ENCODE results near the gene CCNG2.

Gene CCNG2

DNA sequence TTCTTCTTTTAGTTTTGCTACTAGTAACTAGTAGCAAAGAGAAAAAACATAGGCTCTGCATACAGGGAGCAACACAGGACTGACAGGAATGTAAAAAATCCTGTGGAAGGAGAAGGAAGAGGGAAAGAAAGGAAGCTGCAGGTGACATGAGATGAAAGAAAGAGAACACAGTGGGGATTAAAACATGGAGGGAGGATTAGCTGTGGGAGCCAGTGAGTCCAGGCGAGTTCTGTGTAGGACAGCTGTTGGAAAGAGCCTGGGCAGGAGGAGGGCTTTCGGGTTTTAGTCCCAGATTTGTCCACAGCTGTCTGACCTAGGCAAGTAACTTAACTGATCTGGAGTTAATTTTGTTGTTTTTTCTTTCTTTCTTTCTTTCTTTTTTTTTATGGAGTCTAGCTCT lies 21.6 kb downstream of the CCNG2 start:
- no peak for DNase-seq

DNA sequence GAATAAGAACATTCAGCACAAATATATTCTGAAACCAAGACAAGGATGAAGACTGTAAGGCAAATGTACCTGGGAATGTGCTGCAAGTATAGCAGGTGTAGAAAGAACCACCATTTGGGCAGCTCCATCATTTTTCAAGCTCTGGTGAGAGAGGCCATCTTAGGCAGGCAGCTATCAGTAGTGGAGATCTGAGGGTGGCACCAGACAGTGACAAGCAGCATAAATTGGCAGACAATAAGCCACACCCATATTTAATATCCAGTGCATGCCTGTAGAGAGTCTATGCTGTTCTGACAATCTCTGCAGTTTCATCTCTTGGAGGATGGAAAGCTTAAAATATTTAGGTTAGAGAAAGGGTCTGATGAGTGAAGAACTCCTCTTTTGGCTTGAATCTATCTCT lies 22.5 kb downstream of the CCNG2 start:
- DNase-seq, result no peak

DNA sequence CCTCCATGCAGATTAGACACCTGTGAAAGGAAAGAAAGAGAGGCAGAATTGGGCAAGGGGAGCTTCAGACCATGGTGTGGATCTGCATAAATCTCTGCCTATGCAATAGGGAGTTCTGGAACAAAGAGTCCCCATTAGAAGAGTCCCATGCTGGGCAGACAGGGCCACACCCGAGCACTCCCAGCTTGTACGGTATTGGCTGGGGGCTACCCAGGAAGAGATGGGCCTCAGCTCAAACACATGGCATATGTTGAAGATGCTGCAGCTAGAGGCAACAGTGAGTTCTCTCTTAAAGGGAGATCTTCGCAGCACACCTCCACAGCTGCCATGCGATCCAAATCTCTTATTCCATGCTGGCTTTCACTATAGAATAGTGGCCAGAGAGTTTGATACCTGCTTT lies 24.7 kb downstream of the CCNG2 start:
- DNase-seq, result no peak

DNA sequence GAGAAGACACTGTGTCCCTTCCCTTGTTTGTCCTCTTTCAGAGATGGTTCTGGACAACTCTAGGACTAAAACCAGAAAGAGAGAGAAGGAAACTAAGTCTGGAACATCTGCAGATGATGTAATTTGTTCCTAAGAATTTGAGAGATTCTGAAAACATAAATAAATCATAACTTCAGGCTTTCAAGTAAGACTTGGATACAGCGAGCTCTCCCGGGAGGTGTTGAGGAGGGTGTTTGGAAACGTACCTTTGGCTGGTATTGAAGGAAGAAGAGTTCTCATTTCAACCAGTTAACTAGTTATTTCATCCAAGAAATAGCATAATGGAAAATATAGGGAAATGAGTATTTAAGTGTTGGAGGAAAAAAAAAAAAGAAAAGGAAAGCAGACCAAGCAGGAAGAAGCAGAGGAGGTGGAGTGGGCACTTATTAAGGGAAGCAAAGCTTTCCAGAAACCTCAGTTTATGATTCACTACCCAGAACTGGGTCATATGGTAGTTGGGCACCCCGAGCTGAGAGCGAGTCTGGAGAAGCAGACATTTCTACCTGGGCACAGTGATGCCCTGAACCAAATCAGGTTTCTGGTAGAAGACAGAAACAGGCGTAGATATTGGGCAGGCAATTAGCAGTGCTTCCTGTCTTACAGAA lies 26.9 kb downstream of the CCNG2 start:
- DNase-seq, result no peak

DNA sequence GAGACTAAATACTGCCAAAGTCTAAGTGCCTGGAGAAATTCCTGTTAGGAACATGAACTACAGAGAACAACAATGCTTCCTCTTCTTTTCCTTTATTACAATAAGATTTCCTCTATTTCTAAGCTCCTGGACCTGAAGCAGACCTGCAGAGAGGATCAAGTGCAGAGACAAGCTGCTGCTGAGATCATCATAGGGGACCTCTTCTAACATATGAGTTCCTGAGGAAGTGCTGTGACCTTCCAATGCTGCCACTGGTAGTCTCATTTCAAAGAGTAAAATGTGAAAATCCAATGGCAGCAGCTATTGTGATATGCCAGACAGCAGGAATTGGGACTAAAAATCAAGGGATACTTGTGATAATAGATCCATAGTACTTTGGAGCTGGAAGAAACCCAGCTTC lies 28.0 kb downstream of the CCNG2 start:
- no peak for DNase-seq

DNA sequence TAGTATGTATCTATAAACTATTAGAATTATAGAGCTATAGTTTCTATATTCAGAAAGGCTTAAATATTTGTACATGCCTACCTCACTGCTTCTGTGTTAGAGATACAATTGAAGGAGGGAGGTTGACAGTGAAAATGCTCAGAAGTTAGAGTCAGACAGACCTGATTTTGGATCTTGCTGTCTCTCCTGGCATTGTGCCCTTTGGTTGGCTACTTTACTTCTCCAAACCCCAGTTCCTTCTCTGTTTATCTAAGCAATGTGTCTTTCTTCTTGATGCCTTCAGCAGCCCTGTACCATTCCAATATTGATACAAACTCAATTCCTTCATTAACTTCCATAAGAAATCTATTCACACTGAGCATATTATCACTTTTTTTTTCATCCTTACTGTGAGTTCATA lies 28.7 kb downstream of the CCNG2 start:
- DNase-seq, result no peak

DNA sequence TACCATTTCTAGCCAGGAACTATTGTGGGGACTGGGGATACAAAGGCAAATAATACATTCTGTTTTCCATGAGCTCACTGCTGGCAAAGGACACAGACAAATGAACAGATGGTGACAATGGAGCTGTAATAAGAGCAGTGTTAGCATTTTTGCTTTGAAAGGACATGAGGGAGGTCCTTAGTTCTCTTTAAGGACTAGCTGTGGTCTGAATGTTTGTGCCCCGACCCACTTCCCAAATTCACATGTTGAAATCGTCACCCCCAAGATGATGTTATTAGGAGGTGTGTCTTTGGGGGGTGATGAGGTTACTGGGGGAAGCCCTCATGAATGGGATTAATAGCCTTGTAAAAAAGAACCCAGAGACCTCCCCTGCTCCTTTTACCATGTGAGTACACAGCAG lies 30.3 kb downstream of the CCNG2 start:
- no peak for DNase-seq

DNA sequence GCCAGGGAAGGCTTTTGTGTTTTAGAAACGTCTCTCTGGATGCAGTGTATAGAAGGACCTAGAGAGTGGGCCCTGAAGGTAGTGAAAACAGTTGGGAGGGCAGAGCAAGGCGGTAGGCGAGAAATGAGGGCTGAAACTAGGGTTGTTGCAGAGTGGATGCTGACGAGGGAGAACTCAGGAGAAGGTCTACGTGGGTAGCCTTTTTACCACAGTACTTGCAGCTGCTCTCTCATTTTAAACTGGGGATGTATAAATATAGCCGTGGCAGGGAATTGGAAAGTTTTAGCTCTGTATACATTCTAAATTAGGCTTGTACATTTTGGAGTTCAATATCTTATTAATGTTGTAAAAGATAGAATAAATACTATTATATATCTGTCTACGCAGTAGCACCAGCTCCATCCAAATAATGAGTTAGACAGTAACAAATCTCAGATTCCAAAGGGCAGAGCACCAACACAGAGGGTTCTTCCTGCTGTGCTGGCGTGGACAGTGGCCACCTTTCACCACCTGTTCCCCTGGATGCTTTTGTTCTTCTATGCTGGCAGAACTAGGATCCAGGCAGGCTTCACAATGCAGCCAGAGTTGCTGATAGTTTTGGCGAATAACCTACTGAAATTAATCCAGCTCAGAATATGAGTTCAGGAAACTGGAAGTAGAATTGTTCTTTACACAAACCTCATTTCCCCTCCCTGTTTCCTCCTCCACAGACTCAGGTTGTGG lies 31.7 kb downstream of the CCNG2 start:
- no peak for DNase-seq

DNA sequence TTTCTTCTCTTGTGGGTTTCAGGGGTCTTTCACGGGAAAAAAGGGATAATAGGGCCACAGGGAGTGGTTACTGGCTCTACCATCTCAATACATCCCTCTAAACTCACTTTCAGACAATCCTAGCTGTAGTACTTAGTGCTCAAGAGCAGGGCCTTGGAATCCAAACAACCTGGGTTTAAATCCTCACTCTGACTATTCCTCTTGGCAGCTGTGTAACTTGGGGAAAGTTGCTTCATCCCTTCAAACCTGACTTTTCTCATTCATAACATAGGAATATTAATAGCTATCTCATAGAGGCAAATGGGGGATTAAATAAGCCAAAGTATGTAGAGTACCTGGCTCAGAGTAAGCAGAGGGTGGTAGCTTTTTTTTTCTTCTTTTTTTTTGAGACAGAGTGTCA lies 32.4 kb downstream of the CCNG2 start:
- no peak for DNase-seq

DNA sequence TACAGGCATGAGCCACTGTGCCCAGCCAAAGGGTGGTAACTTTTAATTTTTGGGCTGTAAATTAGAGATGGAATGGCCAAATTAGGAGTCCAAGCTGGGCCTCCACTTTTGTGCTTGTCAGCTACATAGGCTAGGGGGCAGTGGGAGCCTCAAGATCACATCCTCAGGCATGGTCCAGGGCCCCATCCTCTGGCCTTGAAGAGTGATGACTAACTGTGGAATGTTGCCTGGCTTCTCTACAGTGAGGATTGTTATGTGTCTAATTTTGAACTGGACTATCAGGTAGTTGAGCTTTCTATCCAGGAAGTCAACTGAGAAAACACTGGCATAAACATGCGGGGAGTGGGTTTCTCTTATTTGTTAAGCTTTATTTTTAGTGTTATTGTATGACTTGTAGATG lies 33.0 kb downstream of the CCNG2 start:
- no peak for DNase-seq

DNA sequence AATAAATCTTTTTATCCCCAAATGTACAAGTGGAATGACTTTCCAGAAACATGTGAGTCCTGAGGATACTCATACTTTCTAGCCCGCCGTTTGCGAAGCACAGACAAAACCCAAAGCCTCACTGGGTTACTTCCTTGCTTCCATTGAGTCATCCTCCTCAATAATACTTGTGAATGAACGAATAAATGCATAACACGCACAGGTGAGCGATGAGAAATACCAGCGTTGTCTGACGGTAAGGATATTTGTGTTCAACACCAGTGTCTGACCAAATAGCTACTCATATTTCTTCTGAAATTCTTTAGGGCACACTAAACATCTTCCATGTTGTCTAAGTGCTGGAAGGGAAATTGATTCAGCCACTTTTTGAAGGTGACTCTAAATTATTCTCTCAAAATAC lies 36.0 kb downstream of the CCNG2 start:
- no peak for DNase-seq

DNA sequence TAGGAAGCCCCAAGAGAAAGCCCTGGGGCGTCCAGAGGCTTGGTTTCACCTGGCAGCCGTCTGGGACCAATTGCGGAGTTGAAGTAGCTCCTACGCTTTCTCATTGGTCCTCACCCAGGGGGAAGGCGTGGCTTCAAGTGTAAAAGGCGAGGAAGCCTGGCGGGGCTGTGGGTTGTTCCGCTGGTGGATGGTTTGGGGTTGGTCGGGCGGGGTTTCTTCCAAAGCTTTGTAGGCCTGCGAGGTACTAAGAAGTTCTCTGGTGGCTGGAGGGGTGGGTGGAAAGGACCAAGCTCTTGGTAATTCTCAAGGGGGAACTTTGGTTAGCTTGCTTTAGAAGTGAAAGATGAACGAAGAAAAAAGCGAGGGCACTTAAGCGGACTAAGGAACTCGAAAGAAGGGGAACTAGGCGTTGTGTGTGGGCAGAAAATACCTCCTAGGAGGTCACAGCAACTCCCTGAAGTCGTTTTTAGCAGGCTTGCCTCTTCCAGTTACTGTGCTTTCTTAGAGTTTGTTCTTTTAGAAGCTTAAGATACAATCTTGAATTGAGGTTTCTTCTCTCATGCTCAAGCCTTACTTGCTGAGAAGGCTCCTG lies 36.6 kb downstream of the CCNG2 start:
- DNase-seq, result peak; percentile 78

DNA sequence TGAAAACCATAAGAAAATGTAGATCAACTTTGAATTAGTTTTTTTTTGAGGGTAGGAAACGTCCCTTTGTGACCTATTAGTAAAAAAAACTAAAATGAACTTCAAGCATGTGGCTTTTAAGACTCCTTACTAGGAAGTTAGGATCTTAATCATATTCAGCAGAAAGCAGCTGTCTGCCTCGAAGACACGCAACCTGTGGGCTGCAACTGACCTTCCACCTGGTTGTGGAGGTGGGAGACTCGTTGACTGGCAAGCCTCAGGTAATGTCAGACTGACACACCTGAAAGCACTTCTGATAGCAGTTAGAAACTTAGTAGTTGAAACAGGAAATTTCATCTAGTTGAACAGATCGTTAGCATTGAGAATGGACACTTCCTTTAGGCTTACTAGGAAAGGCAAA lies 37.4 kb downstream of the CCNG2 start:
- DNase-seq, result no peak

DNA sequence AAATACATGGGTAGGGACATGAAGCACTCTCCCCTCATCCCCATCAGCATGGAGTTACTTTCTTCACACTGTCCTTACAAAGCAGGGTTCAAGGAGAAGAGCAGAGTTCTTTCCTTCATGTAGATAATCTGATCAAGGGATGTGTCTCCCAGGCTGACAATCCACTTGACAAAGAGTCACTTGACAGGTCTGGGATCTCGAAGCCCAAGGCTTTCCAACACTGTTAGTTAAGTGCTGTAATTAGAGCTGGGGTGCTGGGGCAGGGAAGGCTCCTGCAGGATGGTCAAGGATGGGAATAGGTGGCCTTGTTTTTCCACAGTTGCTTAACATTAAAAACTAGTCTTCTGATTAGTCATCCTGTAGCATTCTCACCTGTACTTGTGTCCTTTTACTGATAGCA lies 38.0 kb downstream of the CCNG2 start:
- DNase-seq, result no peak

DNA sequence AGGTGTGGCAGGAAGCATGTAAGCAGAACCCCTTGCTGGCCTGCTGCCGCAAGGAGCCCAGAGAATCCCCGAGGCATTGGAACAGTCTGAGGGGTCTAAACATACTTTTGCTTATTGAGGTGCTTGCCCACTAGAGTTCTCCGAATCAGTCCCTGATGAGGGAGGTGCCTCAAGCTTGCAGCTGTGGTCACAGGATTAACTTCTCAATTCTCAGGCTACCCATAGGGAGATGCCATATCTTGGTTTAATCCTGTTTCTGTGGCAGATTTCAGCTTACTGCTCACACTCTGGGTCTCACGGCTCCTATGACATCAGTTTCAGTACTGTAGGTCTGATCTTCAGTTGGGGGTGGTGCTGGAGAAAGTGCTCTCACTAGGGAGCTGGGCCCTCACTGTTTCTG lies 39.9 kb downstream of the CCNG2 start:
- DNase-seq, result no peak

DNA sequence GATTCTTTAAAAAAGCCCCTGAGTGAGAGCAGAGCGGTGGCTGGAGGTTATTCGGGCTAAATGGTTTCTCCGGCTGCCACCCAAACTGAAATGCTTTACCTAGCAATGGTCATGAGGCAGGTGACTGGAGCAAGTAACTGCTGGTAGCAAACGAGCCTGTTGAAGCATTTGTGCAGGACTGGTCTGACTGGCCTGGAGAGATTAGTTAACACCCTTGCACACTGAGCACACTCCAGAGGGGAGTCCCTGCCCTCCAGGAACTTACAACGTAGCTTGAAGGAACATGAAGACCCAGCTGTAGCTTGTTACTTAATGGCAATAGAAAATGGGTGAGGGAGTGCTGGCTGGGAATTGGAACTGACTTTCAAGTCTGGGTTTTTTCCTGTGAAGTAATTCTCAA lies 40.4 kb downstream of the CCNG2 start:
- no peak for DNase-seq

DNA sequence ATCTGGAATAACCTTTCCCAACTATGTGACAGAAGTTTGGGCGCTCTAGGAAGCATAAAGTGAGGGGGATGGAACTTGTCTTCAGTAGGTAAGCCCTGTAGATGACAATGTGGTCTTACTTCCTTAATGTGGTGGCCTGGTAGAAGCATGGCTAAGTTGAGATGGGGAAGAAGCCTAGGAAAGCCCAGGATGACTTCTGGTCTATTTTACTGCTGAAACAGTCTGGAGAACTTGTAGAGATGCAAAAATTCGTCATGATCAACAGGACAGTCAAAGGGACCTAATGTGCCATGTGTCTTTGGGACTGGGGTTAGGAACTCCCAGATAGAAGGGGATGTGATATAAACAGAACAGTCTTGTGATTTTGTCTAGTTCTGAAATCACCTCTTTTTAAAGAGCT lies 40.8 kb downstream of the CCNG2 start:
- no peak for DNase-seq

DNA sequence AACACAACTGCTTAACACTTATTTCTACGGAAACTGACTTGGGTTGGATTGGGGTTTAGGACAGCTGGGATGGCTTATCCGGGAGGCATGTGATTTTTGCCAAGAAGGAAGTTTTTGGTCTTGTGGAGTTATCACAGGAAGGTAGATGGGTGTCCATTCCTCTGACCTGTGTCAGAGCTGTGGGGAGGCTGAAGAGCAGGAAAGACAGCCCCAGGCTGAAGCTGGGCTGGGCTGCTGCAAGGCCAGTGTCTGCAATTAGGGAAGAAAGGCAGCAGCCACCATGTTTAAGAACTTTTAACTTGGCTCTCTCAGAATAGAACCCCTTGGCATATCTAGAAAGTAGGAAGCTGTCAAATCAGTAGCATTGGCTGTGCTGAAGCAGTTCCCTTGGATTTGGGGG lies 42.3 kb downstream of the CCNG2 start:
- no peak for DNase-seq

DNA sequence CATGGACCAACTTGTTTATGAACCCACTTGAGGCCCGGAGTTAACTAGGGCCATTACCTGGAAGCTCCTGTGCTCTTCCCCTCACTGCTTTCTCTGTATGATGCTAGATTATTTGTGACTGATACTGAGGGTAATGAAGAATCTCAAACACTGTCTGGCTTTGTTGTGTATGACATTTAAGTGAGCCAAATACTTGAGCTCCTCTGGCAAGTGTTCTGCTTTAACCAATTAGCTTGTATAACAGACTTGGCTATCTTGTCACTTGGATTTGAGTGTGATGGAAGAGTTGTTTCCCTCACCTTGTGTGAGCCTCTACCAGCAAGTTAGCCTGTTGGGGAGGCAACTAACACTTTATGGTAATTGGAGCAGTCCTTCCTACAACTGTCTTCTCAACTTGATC lies 42.7 kb downstream of the CCNG2 start:
- DNase-seq, result no peak

DNA sequence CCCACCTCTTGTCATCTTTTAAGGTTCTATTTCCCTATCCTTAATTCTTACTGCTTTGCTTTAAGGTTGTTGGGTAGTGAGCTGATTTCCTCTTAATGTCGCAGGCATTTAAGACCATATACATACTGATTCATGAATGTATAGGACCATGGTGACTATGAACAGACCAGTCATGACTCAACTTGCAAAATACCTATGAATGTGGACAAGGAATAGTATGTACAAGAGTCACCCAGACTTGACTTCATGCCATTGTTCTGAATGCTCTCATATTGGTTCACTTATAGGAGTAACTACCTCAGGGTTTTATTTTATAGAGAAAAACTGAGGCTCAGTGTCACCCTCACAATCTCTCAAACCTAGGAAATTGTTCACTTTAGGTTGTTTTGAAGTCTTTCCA lies 44.3 kb downstream of the CCNG2 start:
- DNase-seq, result no peak

DNA sequence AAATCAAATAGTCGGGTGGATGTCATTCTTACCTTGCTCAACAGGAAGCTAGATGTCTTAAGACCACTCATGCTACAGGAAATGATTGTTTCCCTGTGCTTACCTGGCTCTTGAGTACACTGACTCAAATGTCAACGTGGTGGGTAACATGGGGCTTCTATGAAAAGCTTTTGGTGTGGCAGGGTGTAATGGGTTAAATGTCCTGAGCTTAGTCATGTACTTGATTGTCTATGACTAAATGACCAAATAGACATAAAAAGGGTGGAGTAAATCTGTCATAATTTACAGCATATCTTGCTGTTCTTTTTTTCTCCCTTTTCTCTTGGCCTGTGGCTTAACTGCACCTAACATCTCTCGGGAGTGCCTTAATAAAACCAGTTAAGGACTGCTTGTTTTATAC lies 44.9 kb downstream of the CCNG2 start:
- no peak for DNase-seq

DNA sequence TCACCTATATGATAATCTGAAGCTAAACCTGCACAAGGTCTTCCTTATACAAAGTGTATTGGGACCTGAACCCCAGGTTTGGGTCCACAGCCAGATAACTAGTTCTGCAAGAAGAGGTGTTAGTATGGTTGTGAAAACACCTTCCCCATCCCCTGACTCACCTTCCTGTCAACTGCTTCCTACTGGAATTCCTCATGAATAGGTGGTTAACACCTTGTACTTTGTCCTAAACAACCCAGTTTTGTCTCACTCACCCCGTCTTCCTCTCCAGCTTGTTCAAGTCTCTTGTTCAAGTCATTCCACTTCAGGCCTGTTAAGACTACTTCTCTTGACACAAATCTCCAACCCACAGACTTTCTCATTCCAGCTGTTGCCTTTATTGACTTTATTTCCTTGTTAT lies 45.5 kb downstream of the CCNG2 start:
- DNase-seq, result no peak

DNA sequence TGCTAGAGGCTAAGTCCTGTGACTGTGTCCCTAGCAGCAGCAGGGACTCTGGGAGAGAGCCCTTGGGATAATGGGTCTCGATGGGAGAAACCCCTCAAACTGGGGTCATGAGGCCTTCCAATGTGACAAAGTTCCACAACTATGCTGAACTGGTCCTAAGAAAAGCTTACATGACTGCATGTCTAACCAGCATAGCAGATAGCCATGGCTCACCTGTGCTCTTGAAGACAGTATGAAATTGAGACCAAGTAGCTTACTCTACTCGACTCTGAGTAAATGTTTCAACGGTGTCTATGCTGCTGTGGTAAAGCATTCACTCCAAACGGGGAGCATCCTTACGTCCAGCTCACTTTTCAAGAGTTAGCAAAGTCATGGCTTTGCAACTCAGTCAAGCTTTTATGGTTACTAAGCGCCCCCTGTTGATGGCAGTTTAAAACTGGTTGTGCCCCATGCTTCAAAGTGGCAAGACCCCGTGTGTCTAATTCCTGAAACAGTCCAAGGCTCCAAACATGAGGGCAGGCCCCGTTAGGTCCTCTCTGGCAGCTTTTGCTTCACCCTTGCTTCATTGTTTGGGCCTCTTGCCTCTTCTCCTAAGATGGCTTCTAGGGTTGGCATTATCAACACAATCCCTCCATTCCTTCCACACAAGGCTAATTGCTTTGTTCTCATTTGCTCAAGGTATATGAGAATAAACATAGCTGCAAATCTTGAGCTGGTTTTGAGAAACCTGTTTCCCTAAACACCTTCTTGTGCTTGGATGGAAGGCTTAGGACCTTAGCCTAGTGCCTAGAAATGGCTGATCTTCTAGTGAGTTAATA lies 46.6 kb downstream of the CCNG2 start:
- peak; percentile 50 for DNase-seq

DNA sequence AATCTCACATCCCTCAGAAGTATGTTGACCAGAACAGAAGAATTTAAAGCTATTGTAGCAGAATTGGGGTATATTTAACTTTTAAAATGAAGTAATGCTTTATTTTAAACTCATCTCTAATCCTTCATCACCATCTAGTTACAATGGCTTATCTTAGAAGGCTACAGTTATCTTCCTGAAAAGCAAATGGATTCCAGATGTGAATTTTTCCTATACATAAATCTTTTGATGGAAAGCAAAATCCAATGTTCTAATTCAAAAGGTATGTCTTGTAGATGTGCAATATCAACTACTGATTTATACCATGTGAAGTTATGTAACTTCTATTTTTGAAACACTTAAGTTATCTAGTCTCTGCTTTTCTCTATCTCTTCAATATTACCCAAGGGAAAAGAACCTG lies 47.6 kb downstream of the CCNG2 start:
- no peak for DNase-seq
